NCI-H510A (cell line): Measurements from ENCODE around the gene SFT2D1.

Source experiments
- DNase-seq: peaks from one replicate; lab custom pipeline; 2025; lab: John Stamatoyannopoulos, UW

SFT2D1 gene

DNA sequence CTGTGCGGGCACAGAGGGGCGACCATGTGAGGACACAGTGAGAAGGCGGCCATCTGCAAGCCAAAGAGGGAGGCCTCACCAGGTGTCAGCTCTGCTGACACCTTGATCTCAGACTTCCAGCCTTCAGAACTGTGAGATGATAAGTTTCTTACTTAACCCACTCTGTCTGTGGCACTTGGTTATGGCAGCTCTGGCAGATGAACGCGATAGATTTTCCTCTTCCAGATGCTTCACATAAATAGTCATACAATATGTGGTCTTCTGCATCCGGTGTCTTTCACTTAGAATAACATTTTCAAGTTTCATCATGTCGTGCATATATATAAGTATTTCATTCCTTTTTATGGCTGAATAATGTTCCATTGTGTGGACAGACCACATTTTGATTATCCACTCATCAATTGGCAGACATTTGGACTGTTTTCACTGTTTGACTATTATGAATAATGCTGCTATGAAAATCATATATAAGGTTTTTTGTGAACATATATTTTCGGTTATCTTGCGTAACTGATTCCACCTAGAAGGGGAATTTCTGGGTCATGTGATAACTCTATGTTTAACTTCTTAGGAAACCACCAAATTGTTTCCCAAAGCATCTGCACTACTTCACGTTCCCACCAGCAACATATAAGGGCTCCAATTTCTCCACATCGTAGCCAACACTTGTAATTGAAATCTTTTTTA lies 64.3 kb downstream of the SFT2D1 start:
- no peak for DNase-seq

DNA sequence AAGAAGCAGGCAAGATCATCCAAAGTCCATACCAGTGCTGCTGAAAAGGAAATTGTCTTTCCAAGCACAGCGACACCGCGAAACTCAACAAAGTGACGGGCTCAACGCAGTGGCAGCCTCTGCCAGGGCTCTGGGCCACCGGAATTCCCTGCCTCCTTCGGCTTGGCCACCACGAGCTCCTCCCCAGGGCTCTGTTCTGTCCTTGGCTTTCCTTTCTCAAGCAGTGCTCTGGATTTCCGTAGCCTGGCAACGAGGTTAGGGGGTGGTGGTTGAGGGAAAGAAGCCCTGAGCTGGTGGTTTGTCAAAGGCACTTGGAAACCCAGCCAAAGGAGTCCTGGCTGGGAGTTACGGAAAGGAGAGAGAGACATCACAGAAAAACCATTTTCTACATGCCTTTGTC lies 65.3 kb downstream of the SFT2D1 start:
- DNase-seq: no peak

DNA sequence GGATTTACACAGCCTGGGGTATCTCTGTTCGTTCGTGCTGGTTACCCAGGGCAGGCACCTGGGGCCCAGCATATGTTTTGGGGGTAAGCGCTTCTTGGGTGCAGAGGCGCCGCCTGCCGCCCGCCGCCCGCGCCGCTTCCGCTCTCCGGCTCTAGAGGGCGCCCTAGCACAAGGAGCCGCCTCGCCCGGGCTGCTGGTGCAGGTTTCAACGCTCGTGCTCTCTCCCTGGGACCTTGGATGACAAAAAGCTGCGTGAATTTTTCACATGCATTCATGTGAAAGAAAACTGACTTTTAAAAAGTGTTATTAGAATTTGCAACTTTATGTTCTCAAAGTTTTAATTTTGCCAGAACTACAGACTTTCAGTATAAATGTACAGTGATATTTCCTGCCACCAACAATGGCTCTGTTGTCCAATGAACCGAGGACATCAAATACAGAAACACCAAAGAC lies 66.6 kb downstream of the SFT2D1 start:
- DNase-seq: no peak

DNA sequence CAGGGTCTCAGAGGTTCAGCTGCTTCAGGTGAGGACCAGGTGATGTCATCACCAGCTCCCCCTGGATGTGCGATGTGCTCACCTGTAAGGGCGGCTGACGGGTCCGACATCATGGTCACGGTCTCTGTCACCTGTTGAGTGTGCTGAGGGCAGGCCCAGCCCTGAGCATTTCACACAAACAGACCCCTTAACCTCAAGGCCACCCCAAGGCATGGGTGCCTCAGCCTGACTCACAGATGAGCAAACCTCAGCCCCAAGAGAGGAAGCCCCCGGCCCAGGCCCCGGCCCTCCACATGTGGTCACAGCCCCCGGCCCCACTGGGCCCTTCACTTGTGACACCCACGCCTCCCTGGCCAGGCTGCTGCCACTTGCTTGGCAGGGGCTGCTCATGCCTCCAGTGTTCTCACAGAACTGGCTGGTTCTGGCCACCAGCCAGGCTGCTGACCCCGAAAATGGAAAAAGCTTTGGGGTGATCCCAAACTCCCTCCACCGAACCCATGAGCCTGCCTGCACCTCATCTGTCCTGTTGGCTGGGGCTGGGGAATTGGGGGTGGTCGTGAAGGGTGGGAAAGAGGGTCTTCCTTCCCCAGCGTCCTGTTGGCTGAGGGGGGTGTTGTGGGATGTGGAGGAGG lies 67.5 kb downstream of the SFT2D1 start:
- no peak for DNase-seq

DNA sequence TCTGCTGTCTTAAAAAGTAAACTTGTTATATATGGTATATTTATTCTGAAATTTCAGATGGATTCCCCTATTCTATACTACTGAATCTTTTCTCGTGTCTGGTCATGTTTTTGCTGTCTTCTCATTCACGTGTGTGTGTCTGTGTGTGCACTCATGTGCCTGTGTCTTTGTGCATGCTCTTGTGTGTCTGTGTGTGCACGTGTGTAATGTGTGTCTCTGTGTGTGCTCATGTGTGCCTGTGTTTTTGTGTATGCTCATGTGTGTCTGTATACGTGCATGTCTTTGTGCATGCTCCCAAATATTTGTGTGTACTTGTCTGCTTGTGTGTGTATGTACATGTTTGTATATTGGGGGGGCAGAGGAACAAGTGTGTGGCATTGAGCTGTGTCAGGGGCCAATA lies 68.2 kb downstream of the SFT2D1 start:
- no peak for DNase-seq

DNA sequence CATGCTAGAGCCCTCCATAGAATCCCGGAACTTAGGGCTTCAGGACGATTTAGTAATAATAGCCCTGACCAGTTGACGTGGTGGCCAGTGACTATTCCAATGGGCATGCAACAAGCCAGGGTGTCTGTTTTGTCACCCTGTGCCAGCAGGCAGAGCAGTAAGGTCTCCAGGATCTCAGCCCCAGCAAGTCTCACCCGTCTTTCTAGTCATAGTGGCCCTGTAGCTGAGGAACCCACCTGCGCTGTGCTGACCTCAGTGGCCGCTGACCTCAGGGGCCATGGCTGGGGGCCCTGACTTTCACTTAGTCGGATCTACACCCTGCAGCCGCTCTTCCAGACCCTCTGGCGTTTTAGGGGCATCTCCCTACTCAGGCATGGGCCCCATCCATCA lies 71.0 kb downstream of the SFT2D1 start:
- DNase-seq: no peak

DNA sequence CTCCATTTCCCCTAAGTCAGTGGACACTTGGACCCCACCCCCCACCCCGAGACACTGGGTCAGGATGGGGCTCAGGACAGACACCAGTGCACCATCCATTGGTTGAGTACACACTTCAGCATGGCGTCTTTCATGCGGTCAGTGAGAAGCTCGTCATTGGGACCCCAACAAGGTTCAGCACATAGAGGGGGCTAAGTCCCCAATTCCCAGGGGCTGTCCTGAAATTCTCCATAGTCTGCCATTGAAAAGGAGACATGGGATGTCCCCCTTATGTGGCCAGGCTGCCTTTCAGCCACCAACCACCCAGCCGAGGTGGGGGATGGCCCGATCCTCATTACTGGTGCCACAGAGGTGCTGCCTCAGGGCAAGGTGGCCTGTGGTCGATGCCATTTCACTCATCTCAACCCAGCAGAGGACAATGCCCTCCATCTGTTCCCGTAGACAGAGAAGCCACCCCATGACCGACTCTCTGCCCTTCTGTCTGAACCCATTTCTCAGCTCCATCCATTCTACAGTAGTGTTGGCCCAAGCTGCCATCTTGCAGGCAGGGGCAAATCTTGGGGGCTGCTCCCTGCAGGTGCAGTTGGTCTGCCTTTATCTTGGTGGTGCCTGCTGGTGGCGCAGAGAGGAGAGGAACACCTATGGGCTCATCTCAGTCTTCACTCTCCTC lies 71.5 kb downstream of the SFT2D1 start:
- no peak for DNase-seq
